Gastrocnemius medialis (tissue), 4 donors: ENCODE results near the gene PCDHB1. TPM values are rescaled to one million over a fixed set of nuclear protein-coding genes. Genes with fewer than 3 reads are reported as not detected.
A peak's percentile ranks its signal among the peaks of the same experiment; 100 is the strongest.

Experiments used
- ATAC-seq, 2 donors: fragments of 150-250 bp; one replicate each; pipeline ENCODE4 v1.9.1; 2016
- DNase-seq, 2 donors: peaks; one replicate each; pipeline ENCODE4 v3.0.0-alpha.2; 2019
- H3K27ac ChIP-seq, 4 donors: fragments of 200-600 bp; sonication (generic); 1 replicate in 1 of 4; 2 replicates in 3 of 4; pipeline ENCODE4 v1.5.1; 2016 to 2018; ENCODE audit warnings: mild to moderate bottlenecking in 2 of 4, moderate library complexity in 1 of 4
- H3K27me3 ChIP-seq, 3 donors: fragments of 200-600 bp; sonication (generic) in 2 of 3; 1 replicate in 1 of 3; 2 replicates in 2 of 3; pipeline versions ENCODE4 v1.5.1 to v1.6.0; 2016 to 2019; ENCODE audit warnings: mild to moderate bottlenecking in 1 of 3, moderate library complexity in 1 of 3
- H3K36me3 ChIP-seq, 2 donors: fragments of 200-600 bp; sonication (generic) in 1 of 2; one replicate each; pipeline ENCODE4 v1.5.1; 2017 to 2018
- H3K4me1 ChIP-seq, 2 donors: fragments of 200-600 bp; sonication (generic) in 1 of 2; one replicate each; pipeline ENCODE4 v1.5.1; 2016 to 2017; ENCODE audit warnings: mild to moderate bottlenecking in 2 of 2
- H3K4me3 ChIP-seq, 4 donors: fragments of 200-600 bp; sonication (generic) in 3 of 4; 1 replicate in 1 of 4; 2 replicates in 3 of 4; pipeline ENCODE4 v1.5.1; 2016 to 2019; ENCODE audit warnings: mild to moderate bottlenecking in 2 of 4
- H3K9me3 ChIP-seq, 3 donors: fragments of 200-600 bp; sonication (generic) in 2 of 3; 1 replicate in 1 of 3; 2 replicates in 2 of 3; pipeline ENCODE4 v1.5.1; 2016 to 2019
- POLR2A ChIP-seq, 2 donors: fragments of 450-650 bp; IDR thresholded peaks; one replicate each; pipeline ENCODE4 v1.6.1; 2017; ENCODE audit warnings: antibody characterized with exemption in 2 of 2, mild to moderate bottlenecking in 2 of 2, moderate library complexity in 2 of 2
- in situ Hi-C, 4 donors: fragments of 200-750 bp; cut with MboI; loops; one replicate each; pipeline versions ENCODE4 v1.15.0 to v1.8.0; 2017; ENCODE audit warnings: low sequenced_read_pairs in 4 of 4
- intact Hi-C: fragments of 100-400 bp; cut with DNase I; formaldehyde crosslinking; loops from one replicate; pipeline ENCODE4 v1.15.1; 2023; ENCODE audit warnings: low total_unique reads
- total RNA-seq, 4 donors: library from RNA; depleted of rRNA; stranded (reverse); fragments of >200 nt; gene quantifications; one replicate each; pipeline versions ENCODE4 v1.1.0 to v1.2.3, GENCODE V29; 2016
- TF ChIP-seq, protein P1 (sequence below), 5 experiments: fragments of 450-650 bp in 3 of 5; fragments of 200-600 bp in 2 of 5; sonication (generic) in 2 of 5; IDR thresholded peaks in 4 of 5; conservative IDR thresholded peaks in 1 of 5; 1 replicate in 4 of 5; 2 replicates in 1 of 5; pipeline ENCODE4 v1.5.1; 2016 to 2019; ENCODE audit warnings: antibody characterized with exemption in 5 of 5, mild to moderate bottlenecking in 3 of 5, moderate library complexity in 3 of 5

The PCDHB1 gene
- total RNA-seq, 4 donors from 2014 or later, result not detected

DNA sequence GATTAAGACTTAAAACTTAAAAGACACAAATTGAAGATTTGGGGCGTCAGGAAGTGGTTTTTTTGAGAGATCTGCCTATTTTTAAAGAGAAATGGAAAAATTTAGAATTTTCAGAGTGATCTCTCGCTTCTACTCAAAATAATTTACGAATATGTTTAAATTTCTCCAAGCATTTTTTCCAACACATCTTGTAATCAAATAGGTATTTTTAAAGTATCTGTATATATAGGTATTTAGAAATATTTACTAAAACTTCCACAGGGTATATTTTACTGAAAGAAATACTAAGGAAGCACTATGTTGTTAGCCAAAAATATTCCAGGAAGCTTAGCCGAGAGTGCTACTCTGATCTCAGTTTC is 9.8 kb upstream of the PCDHB1 start:
- no peak for DNase-seq
- H3K27me3 ChIP-seq, result peaks cover 0 to 6% (median 2%) of the 10 kb centered on the region in 3 donors
- TF ChIP-seq, protein P1, sequence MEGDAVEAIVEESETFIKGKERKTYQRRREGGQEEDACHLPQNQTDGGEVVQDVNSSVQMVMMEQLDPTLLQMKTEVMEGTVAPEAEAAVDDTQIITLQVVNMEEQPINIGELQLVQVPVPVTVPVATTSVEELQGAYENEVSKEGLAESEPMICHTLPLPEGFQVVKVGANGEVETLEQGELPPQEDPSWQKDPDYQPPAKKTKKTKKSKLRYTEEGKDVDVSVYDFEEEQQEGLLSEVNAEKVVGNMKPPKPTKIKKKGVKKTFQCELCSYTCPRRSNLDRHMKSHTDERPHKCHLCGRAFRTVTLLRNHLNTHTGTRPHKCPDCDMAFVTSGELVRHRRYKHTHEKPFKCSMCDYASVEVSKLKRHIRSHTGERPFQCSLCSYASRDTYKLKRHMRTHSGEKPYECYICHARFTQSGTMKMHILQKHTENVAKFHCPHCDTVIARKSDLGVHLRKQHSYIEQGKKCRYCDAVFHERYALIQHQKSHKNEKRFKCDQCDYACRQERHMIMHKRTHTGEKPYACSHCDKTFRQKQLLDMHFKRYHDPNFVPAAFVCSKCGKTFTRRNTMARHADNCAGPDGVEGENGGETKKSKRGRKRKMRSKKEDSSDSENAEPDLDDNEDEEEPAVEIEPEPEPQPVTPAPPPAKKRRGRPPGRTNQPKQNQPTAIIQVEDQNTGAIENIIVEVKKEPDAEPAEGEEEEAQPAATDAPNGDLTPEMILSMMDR (IDR thresholded peaks at IDR 0.05 in 4 of 5, conservative IDR thresholded peaks at IDR 0.05 in 1 of 5), result no peak
- TF ChIP-seq POLR2A (IDR thresholded peaks at IDR 0.05), result no peak
- no peak overlapping the region for H3K27ac ChIP-seq
- in situ Hi-C loops (loop anchor here in 2 of 4 donors (10.0 to 25.0 kb wide), 2 partner anchors 117 to 654 kb away; partner anchors contain the start of gene PCDHAC1 (in 1 of the 2)), intact Hi-C loops (loop anchor here (2.0 kb wide), 1 partner anchor 115 kb away; the partner anchor contains the start of gene PCDHAC1)
- no peak for ATAC-seq
- H3K4me1 ChIP-seq, result peaks cover 6 to 7% of the 10 kb centered on the region in 2 donors
- no peaks in the 10 kb centered on the region for H3K9me3 ChIP-seq
- no peaks in the 10 kb centered on the region for H3K36me3 ChIP-seq
- peak overlapping the region in 2 of 4 donors; percentile 45 to 50 for H3K4me3 ChIP-seq

DNA sequence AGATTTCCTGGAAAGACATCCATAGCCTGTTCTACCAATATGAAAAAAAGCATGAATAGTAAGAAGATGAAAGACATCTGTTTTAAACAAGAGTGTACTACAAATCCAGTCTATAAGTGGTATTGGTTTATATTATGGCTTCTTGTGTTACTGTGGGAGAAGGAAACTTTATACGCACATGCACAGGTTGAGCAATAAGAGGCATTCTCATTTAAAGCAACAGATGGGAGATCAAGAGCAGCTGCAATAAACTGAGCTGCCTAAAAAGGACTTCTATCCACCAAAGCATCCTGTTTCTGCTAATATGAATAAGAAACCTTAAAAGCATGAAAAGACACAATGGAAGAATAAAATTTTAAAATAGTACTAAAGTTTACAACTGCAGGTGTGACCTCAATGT is 8.6 kb upstream of the PCDHB1 start:
- no peak for DNase-seq
- Histone ChIP-seq H3K36me3 (no peaks in the 10 kb centered on the region), H3K9me3 (no peaks in the 10 kb centered on the region), H3K4me1 (peaks cover 6 to 7% of the 10 kb centered on the region in 2 donors), H3K27ac (no peak overlapping the region), H3K27me3 (peaks cover 0 to 6% (median 5%) of the 10 kb centered on the region in 3 donors), H3K4me3 (no peak overlapping the region)
- no peak for TF ChIP-seq POLR2A (IDR thresholded peaks at IDR 0.05)
- TF ChIP-seq, protein P1 (IDR thresholded peaks at IDR 0.05 in 4 of 5, conservative IDR thresholded peaks at IDR 0.05 in 1 of 5), result no peak
- no peak for ATAC-seq
- in situ Hi-C loops, result loop anchor here in 2 of 4 donors (10.0 to 25.0 kb wide), 2 partner anchors 118 to 655 kb away; partner anchors contain the start of gene PCDHAC1 (in 1 of the 2)
- intact Hi-C loops, result no loop called here

DNA sequence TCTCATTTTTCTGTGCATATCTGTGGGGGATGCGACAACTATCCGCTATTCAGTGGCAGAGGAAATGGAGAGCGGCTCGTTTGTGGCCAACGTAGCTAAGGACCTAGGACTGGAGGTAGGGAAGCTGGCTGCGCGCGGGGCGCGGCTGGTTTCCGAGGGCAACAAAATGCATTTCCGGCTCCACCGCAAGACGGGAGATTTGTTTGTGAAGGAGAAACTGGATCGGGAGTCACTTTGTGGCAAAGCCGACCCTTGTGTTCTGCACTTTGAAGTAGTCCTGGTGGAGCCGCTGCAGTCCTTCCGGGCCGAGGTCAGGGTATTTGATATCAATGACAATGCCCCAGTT is 320 bp downstream of the PCDHB1 start:
- no peaks in the 10 kb centered on the region for H3K9me3 ChIP-seq
- H3K27me3 ChIP-seq, result peaks cover 0 to 13% (median 11%) of the 10 kb centered on the region in 3 donors
- intact Hi-C loops, result no loop called here

DNA sequence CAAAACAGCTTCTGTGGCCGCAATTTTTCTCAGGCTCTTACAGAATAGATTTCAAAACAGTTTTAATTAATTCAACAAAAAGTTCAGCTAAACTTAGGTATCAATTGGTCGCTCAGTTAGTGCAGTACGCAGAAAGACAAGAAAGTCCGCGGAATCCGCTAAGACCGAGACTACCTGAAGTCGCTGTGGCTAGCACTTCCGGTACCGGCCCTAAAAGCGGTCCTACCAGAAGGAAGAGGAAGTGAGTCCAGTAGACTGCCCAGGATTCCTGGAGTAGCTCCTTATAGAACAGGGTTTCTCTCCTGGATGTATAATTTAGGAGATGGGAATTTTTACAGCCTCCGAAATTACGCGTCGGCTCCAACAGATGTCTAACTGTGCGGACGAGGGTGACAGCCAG is 26.7 kb downstream of the PCDHB1 start:
- intact Hi-C loops, result no loop called here
- Histone ChIP-seq H3K4me1 (no peaks in the 10 kb centered on the region), H3K9me3 (peaks cover 0 to 3% (median 0%) of the 10 kb centered on the region in 3 donors), H3K27me3 (peaks cover 0 to 12% (median 0%) of the 10 kb centered on the region in 3 donors), H3K36me3 (no peaks in the 10 kb centered on the region), H3K4me3 (peak overlapping the region in 2 of 4 donors; percentile 38 to 48), H3K27ac (no peak overlapping the region)
- no peak for DNase-seq
- ATAC-seq, result no peak
- TF ChIP-seq POLR2A (IDR thresholded peaks at IDR 0.05), result no peak
- TF ChIP-seq, protein P1 (IDR thresholded peaks at IDR 0.05 in 4 of 5, conservative IDR thresholded peaks at IDR 0.05 in 1 of 5), result no peak
- in situ Hi-C loops, result no loop called here

More for the DNA sequence above, 320 bp downstream of the PCDHB1 start:
- in situ Hi-C loops, result no loop called here
- Histone ChIP-seq H3K4me1 (no peaks in the 10 kb centered on the region), H3K36me3 (no peaks in the 10 kb centered on the region), H3K4me3 (peak overlapping the region; percentile 50 to 62 (median 55)), H3K27ac (no peak overlapping the region)
- no peak for ATAC-seq
- TF ChIP-seq POLR2A (IDR thresholded peaks at IDR 0.05), result no peak
- TF ChIP-seq, protein P1 (IDR thresholded peaks at IDR 0.05 in 4 of 5, conservative IDR thresholded peaks at IDR 0.05 in 1 of 5), result no peak
- DNase-seq, result no peak

DNA sequence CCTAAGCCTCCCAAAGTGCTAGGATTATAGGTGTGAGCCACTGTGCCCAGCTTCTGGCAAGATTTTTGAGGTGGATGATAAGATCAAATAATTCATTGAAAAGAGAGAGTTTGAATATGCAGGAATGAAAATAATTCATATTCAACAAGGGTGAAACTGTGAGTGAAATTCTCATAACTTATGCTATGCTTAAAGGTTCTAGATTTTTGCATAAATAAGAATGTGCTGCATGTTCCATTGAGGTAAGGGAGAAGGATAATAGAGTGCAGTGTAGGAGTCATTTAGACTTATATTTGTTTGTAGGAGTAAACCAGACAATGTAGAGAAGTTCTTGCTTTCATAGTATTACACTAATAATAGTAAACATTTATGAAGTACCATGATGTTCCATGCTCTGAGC is 31.1 kb downstream of the PCDHB1 start:
- no peak overlapping the region for H3K4me3 ChIP-seq
- no peaks in the 10 kb centered on the region for H3K9me3 ChIP-seq
- in situ Hi-C loops, result no loop called here
- no peaks in the 10 kb centered on the region for H3K36me3 ChIP-seq
- DNase-seq (no peak), ATAC-seq (no peak)
- peaks cover 0 to 13% (median 0%) of the 10 kb centered on the region in 3 donors for H3K27me3 ChIP-seq
- TF ChIP-seq POLR2A (IDR thresholded peaks at IDR 0.05), result no peak
- TF ChIP-seq, protein P1 (IDR thresholded peaks at IDR 0.05 in 4 of 5, conservative IDR thresholded peaks at IDR 0.05 in 1 of 5), result no peak
- intact Hi-C loops, result no loop called here
- no peaks in the 10 kb centered on the region for H3K4me1 ChIP-seq
- no peak overlapping the region for H3K27ac ChIP-seq
